K562 (cell line): ENCODE results near the gene ALCAM. TPM values are rescaled to one million over a fixed set of nuclear protein-coding genes. Genes with fewer than 3 reads are reported as not detected.

ENCODE experiments used
- ATAC-seq: fragments of 200-7000 bp; cut with Tn5 transposase; 3 replicates; pipeline ENCODE4 v1.9.1; 2020; ENCODE audit warnings: moderate library complexity
- Bru-seq: library from RNA; stranded (reverse); fragments of 400-500 nt; gene quantifications from one replicate; lab custom pipeline; 2021; lab: Mats Ljungman, UMichigan
- BruChase-seq, 2 experiments: library from RNA; stranded (reverse); fragments of 400-500 nt; gene quantifications; one replicate each; lab custom pipeline; 2021; lab: Mats Ljungman, UMichigan
- BruUV-seq: library from RNA; stranded (reverse); fragments of 400-500 nt; replicated peaks from 2 replicates; lab custom pipeline; 2021; lab: Mats Ljungman, UMichigan
- CTCF ChIA-PET: fragments of 300-600 bp; formaldehyde crosslinking; extraction: SDS; loops from one replicate; lab custom pipeline; 2021; ENCODE audit warnings: low intra/inter-chr PET ratio; lab: Yijun Ruan, JAX
- POLR2A ChIA-PET: fragments of 300-600, 350-650 bp; sonication (Branson Sonifier 250); formaldehyde crosslinking; extraction: SDS; loops from one replicate; lab custom pipeline; 2021; ENCODE audit warnings: antibody characterized with exemption, inconsistent platforms; lab: Yijun Ruan, JAX
- DNase-seq, 4 experiments: peaks; one replicate each; pipeline versions ENCODE4 v3.0.0 to v3.0.0-alpha.2; 2011 to 2018; ENCODE audit warnings: low spot score in 3 of 4, mixed read lengths in 3 of 4; ENCODE audit errors: extremely low read depth in 1 of 4
- FAIRE-seq: peaks from 2 replicates; lab custom pipeline; 2011; peaks lifted over from hg19 to GRCh38; lab: Jason Lieb, UNC
- H2AFZ ChIP-seq: 2 replicates; pipeline ENCODE4 v1.6.0; 2011; ENCODE audit warnings: low read depth, low read length, control low read depth, inconsistent platforms
- H3K27ac ChIP-seq: fragments of 200-600 bp; 3 replicates; pipeline ENCODE4 v1.8.0; 2011; ENCODE audit warnings: low read depth, mild to moderate bottlenecking, control low read depth, inconsistent platforms, low read length, moderate library complexity, mixed read lengths; ENCODE audit errors: extremely low read depth
- H3K27me3 ChIP-seq, 2 experiments: fragments of 300-600 bp in 1 of 2; 2 replicates in 1 of 2; 3 replicates in 1 of 2; pipeline versions ENCODE4 v1.6.0 to v1.8.0; 2011; ENCODE audit warnings: inconsistent platforms in 2 of 2, low read length in 2 of 2, mild to moderate bottlenecking in 1 of 2, mixed read lengths in 1 of 2, moderate library complexity in 1 of 2; ENCODE audit not compliant: control insufficient read depth in 2 of 2, insufficient read depth in 2 of 2
- H3K36me3 ChIP-seq: fragments of 300-600 bp; 3 replicates; pipeline ENCODE4 v1.8.0; 2011; ENCODE audit warnings: mild to moderate bottlenecking, low read length, inconsistent platforms; ENCODE audit not compliant: control insufficient read depth, insufficient read depth
- H3K4me1 ChIP-seq, 2 experiments: fragments of 200-600 bp in 1 of 2; replicated peaks in 1 of 2; 2 replicates in 1 of 2; 3 replicates in 1 of 2; pipeline versions ENCODE4 v1.5.1 to v1.8.0; 2011; ENCODE audit warnings: inconsistent platforms in 2 of 2, low read length in 2 of 2, mild to moderate bottlenecking in 1 of 2, mixed read lengths in 1 of 2, moderate library complexity in 1 of 2; ENCODE audit not compliant: control insufficient read depth in 2 of 2, insufficient read depth in 2 of 2
- H3K4me2 ChIP-seq: 2 replicates; pipeline ENCODE4 v1.6.1; 2011; ENCODE audit warnings: low read length, control low read depth, inconsistent platforms, mixed read lengths; ENCODE audit not compliant: insufficient read depth
- H3K4me3 ChIP-seq: fragments of 200-600 bp; sonication (generic), shearing (Covaris generic); 2 replicates; pipeline ENCODE4 v1.5.1; 2016; ENCODE audit warnings: control low read depth, inconsistent platforms
- H3K79me2 ChIP-seq: fragments of 200-600 bp; 3 replicates; pipeline ENCODE4 v1.8.0; 2011; ENCODE audit warnings: low read length, inconsistent platforms; ENCODE audit not compliant: control insufficient read depth, insufficient read depth
- H3K9ac ChIP-seq, 2 experiments: 2 replicates each; pipeline versions ENCODE4 v1.6.0 to v1.6.1; 2011; ENCODE audit warnings: low read depth in 2 of 2, low read length in 2 of 2, control low read depth in 1 of 2, inconsistent platforms in 1 of 2, mild to moderate bottlenecking in 1 of 2, mixed read lengths in 1 of 2; ENCODE audit not compliant: insufficient read depth in 1 of 2
- H3K9me1 ChIP-seq: one replicate; pipeline ENCODE4 v1.6.0; 2011; ENCODE audit warnings: inconsistent platforms, mild to moderate bottlenecking, low read length, moderate library complexity; ENCODE audit not compliant: control insufficient read depth, insufficient read depth
- H3K9me3 ChIP-seq: replicated peaks from 2 replicates; pipeline ENCODE4 v1.5.1; 2011; ENCODE audit warnings: low read depth, low read length, inconsistent platforms; ENCODE audit not compliant: control insufficient read depth, insufficient read depth
- H4K20me1 ChIP-seq: replicated peaks from 2 replicates; pipeline ENCODE4 v1.6.1; 2011; ENCODE audit warnings: low read length, inconsistent platforms, mixed read lengths; ENCODE audit not compliant: control insufficient read depth, insufficient read depth
- E2F6 ChIP-seq, 2 experiments: IDR thresholded peaks; 2 replicates each; pipeline ENCODE4 v1.6.1; 2011; ENCODE audit warnings: borderline replicate concordance in 1 of 2, control low read depth in 1 of 2, low read depth in 1 of 2, low read length in 1 of 2, mild to moderate bottlenecking in 1 of 2, mixed read lengths in 1 of 2, moderate library complexity in 1 of 2; ENCODE audit not compliant: insufficient read depth in 1 of 2, insufficient read length in 1 of 2, poor library complexity in 1 of 2, severe bottlenecking in 1 of 2; ENCODE audit errors: extremely low read depth in 1 of 2
- L3MBTL2 ChIP-seq: fragments of 450-650 bp; IDR thresholded peaks from 2 replicates; pipeline ENCODE4 v1.6.1; 2016; ENCODE audit warnings: mild to moderate bottlenecking, moderate library complexity
- MGA ChIP-seq: fragments of 450-650 bp; IDR thresholded peaks from 2 replicates; pipeline ENCODE4 v1.6.1; 2016; ENCODE audit warnings: mild to moderate bottlenecking, moderate library complexity
- WGBS: fragments of 100-300 bp; shearing (Covaris generic); methylation state at CpG from one replicate; pipeline ENCODE4 v1.1.6; 2016; ENCODE audit warnings: low coverage, mixed read lengths; ENCODE audit not compliant: insufficient coverage; ENCODE audit errors: missing lambda C conversion rate; 5-methylcytosine and 5-hydroxymethylcytosine counted together
- in situ Hi-C: fragments of 300-500 bp; cut with MboI; formaldehyde crosslinking; loops from 4 replicates; pipeline ENCODE4 v1.15.0; 2018; ENCODE audit warnings: inconsistent platforms, mixed read lengths
- intact Hi-C: fragments of 100-400 bp; cut with micrococcal nuclease; formaldehyde crosslinking; loops from 2 replicates; pipeline ENCODE4 v1.14.2; 2022
- long read RNA-seq, 3 experiments: library from polyadenylated mRNA in 2 of 3; library from RNA in 1 of 3; unstranded in 2 of 3; stranded (forward) in 1 of 3; transcript quantifications; one replicate each; pipeline ENCODE4 v2.0.0, GENCODE V29; 2019 to 2022
- polyA minus RNA-seq, 3 experiments: library from RNA; depleted of rRNA, polyadenylated mRNA; stranded (reverse); fragments of >200 nt; gene quantifications; 2 replicates each; pipeline ENCODE4 v1.2.3, GENCODE V29; 2011
- polyA plus RNA-seq, 8 experiments: library from polyadenylated mRNA; depleted of rRNA in 4 of 8; stranded (reverse) in 5 of 8; unstranded in 3 of 8; fragments of >200 nt; fragmentation: Nextera tagmentation in 2 of 8; fragmentation: Illumina TruSeq in 1 of 8; extraction: Ambion mirVana in 2 of 8; extraction: Trizol in 1 of 8; gene quantifications; 2 replicates each; pipeline versions ENCODE4 v1.2.1 to v1.2.3, GENCODE V29; 2011 to 2014; ENCODE audit warnings: inconsistent platforms in 1 of 8, missing spikeins in 1 of 8
- total RNA-seq, 7 experiments: library from RNA; depleted of rRNA in 6 of 7; stranded (reverse); fragments of >200 nt in 6 of 7; fragmentation: Illumina TruSeq in 2 of 7; extraction: Trizol in 2 of 7; gene quantifications; 2 replicates each; pipeline versions ENCODE4 v1.2.1 to v1.2.3, GENCODE V29; 2011 to 2021; ENCODE audit warnings: low replicate concordance in 1 of 7

The ALCAM gene
- 0.30 and 0.58 TPM in 2 replicates for total RNA-seq (2011; cell fraction: chromatin; rRNA removed; ENCODE audit: low replicate concordance)
- not detected in 2 replicates for total RNA-seq (2011; cell fraction: nucleolus; rRNA removed)
- not detected in 2 replicates for total RNA-seq (2011; cell fraction: nucleoplasm; rRNA removed)
- total RNA-seq (2014; rRNA removed) (0.14 and 0.16 TPM in 2 replicates), total RNA-seq (2014; rRNA removed; fragmentation: Illumina TruSeq; extraction: Trizol) (0.16 and 0.18 TPM in 2 replicates), total RNA-seq (2015; rRNA removed; fragmentation: Illumina TruSeq; extraction: Trizol) (0.79 and 0.98 TPM in 2 replicates), total RNA-seq (2021) (0.31 and 0.65 TPM in 2 replicates), polyA plus RNA-seq (2011; rRNA removed) (0.05 and 0.06 TPM in 2 replicates), polyA plus RNA-seq (2014; fragmentation: Illumina TruSeq; extraction: Trizol) (0.15 TPM in 1 of 2 replicates, not detected in the other), polyA plus RNA-seq (2014; fragmentation: Nextera tagmentation; extraction: Ambion mirVana) (under 1 TPM in 1 of 2 experiments, not detected in 1; 0.03 TPM), polyA plus RNA-seq (2014; rRNA removed) (0.03 TPM in 1 of 2 replicates, not detected in the other), polyA minus RNA-seq (2011; rRNA and poly(A)+ RNA removed) (0.03 and 0.28 TPM in 2 replicates), Bru-seq, nascent RNA (percentile 18 among the genes with signal in this experiment), BruChase-seq, experiment 1, labeled RNA remaining after a 2-hour chase (percentile 22 among the genes with signal in this experiment), BruChase-seq, experiment 2, labeled RNA remaining after a 6-hour chase (percentile 20 among the genes with signal in this experiment)
- polyA plus RNA-seq (2011; cell fraction: cytosol; rRNA removed), result 0.12 and 0.15 TPM in 2 replicates
- polyA plus RNA-seq (2011; cell fraction: nucleus; rRNA removed), result 0.10 TPM in 1 of 2 replicates, not detected in the other
- 0.27 and 0.48 TPM in 2 replicates for polyA plus RNA-seq (2012)
- polyA minus RNA-seq (2011; cell fraction: cytosol; rRNA and poly(A)+ RNA removed), result not detected in 2 replicates
- polyA minus RNA-seq (2011; cell fraction: nucleus; rRNA and poly(A)+ RNA removed), result 0.11 and 0.13 TPM in 2 replicates
- long read RNA-seq, experiment 1, result 0 reads
- long read RNA-seq, experiment 2, result 0 reads
- long read RNA-seq, experiment 3, result 0 reads

GRCh38 chr3:105366326-105367062, at the start of gene ALCAM:
ALCAM (plus strand) TSS chr3:105366909.
- Histone ChIP-seq H3K27ac (no peak within 1 kb of the TSS), H3K4me3 (no peak within 1 kb of the TSS), H3K79me2 (no peaks in the 10 kb centered on the region), H2AFZ (no peak within 1 kb of the TSS), H3K4me2 (no peak within 1 kb of the TSS), H3K9ac (no peak within 1 kb of the TSS), H3K4me1 (peaks cover 0 to 17% of the 10 kb centered on the region in 2 experiments; a peak in 2 of 5 replicates), H3K9me3 (no peaks in the 10 kb centered on the region), H3K36me3 (no peaks in the 10 kb centered on the region), H3K9me1 (no peaks in the 10 kb centered on the region), H4K20me1 (no peaks in the 10 kb centered on the region), H3K27me3 (no peaks in the 10 kb centered on the region)
- FAIRE-seq (no peak), ATAC-seq (peak; percentile 84), DNase-seq (peak; percentile 7 to 22 (median 13))
- intact Hi-C loops (no loop called here), in situ Hi-C loops (no loop called here)
- no TSS peak for BruUV-seq
- ChIA-PET CTCF (no interaction called here), POLR2A (no interaction called here)
- WGBS, result 9% methylated on average over 20 of the region's 48 CpGs
- TF ChIP-seq L3MBTL2 (peak; percentile 40; the same call in 1 of the 2 replicates), MGA (0 out of 2 replicates have a peak, but pooled peaks have one; percentile 13), E2F6 (IDR thresholded peaks at IDR 0.05; ENCODE audit: borderline replicate concordance in 1 of 2, extremely low read depth in 1 of 2, insufficient read depth in 1 of 2, insufficient read length in 1 of 2, low read depth in 1 of 2, low read length in 1 of 2, poor library complexity in 1 of 2, severe bottlenecking in 1 of 2) (peak in 1 of 2 experiments; percentile 56)
